ENCODE results near the gene C1orf21. TPM values are rescaled to one million over a fixed set of nuclear protein-coding genes. Genes with fewer than 3 reads are reported as not detected.

Gene C1orf21
- total and polyA plus RNA-seq, 2 of the 4 experiments (the other 2 are of a cell fraction): 6.4 to 9.9 TPM

DNA sequence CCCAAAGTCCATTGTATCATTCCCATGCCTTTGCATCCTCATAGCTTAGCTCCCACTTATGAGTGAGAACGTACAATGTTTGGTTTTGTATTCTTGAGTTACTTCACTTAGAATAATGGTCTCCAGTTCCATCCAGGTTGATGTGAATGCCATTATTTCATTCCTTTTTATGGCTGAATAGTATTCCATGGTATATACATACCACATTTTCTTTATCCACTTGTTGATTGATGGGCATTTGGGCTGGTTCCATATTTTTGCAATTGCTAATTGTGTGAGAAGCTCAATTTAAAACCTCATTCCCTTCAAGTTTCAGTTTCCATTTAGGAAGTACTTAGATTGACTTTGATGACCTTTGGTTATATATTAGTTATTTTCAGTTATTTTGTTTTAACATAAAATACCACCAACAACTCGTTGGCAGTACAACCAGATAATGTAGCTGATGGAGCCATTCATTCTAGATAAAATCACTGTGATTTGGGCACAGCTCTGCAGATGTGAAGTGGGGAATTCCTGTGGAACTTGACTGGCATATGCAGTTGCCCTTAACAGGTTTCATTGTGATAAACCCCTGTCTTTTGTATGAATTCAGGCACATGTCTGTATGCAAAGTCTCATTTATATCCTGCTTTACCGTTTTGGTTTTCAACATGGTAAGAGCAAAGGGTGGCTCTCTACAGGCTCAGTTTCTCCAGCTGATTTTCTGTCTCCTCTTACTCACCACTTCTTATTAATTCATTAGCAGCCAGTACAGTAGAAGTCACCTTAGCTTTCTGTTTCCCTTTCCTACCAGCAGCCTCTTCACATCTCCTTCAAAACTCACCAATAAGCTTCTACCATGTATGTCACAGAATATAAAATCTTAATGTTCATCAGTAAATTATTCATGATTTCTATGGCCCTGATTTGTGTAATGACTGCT lies 170.9 kb downstream of the C1orf21 start:
- ChIA-PET CTCF (interaction anchor here (1.0 kb wide), 1 partner anchor 482 kb away, joined by 3 read pairs; no protein-coding TSS in a partner anchor), POLR2A (ENCODE audit: unreplicated experiment) (no interaction called here)
- H4K8ac ChIP-seq (ENCODE audit: low read depth in 2 of 2, low read length in 2 of 2): no peak overlapping the region
- 100% methylated on average over 1 of the region's 3 CpGs; no CpG with 5 or more reads in 1 of the 2 experiments for WGBS, 2 experiments (ENCODE audit: extremely low coverage in 2 of 2, insufficient read length in 1 of 2)
- no peaks in the 10 kb centered on the region for H3K36me3 ChIP-seq (ENCODE audit: control insufficient read depth, insufficient read depth, low read length)
- H4K91ac ChIP-seq (ENCODE audit: insufficient read depth, low read depth, low read length): no peak overlapping the region
- no peak overlapping the region for H2BK120ac ChIP-seq (ENCODE audit: low read depth, low read length)
- dilution Hi-C loops (cut with HindIII; ENCODE audit: low sequenced_read_pairs, unreplicated experiment) (no loop called here), in situ Hi-C loops (cut with MboI; ENCODE audit: low sequenced_read_pairs) (loop anchor here (25.0 kb wide), 1 partner anchor 470 kb away; no protein-coding TSS in a partner anchor), intact Hi-C loops (cut with micrococcal nuclease) (no loop called here)
- H3K4me1 ChIP-seq (ENCODE audit: control insufficient read depth, insufficient read depth, low read length): peaks cover 3% of the 10 kb centered on the region; the same call in 1 of the 2 replicates
- no peak overlapping the region for H3K4ac ChIP-seq (ENCODE audit: low read depth, low read length)
- no peaks in the 10 kb centered on the region for H3K27me3 ChIP-seq (ENCODE audit: control insufficient read depth, insufficient read depth, low read length)
- H4K20me1 ChIP-seq (ENCODE audit: insufficient read depth, low read length): no peaks in the 10 kb centered on the region
- no peak overlapping the region for H3K4me3 ChIP-seq (ENCODE audit: insufficient read depth, low read depth, low read length)
- no peak overlapping the region for H2AFZ ChIP-seq (replicated peaks; ENCODE audit: low read length, poor library complexity)
- H3K56ac ChIP-seq (ENCODE audit: extremely low read depth, insufficient read depth, low read length): no peak overlapping the region
- H2BK20ac ChIP-seq (ENCODE audit: low read depth, low read length): no peak overlapping the region
- DNase-seq: no peak
- no peak overlapping the region for H3K27ac ChIP-seq (ENCODE audit: insufficient read depth, low read length)
- no peak overlapping the region for H4K5ac ChIP-seq (ENCODE audit: low read depth, low read length)
- H3K9me1 ChIP-seq (ENCODE audit: insufficient read depth, low read length): no peaks in the 10 kb centered on the region; the same call in 1 of the 2 replicates
- no peak overlapping the region for H3K18ac ChIP-seq (ENCODE audit: low read depth, low read length)
- no peak overlapping the region for H3K9ac ChIP-seq (ENCODE audit: low read depth, low read length)
- no peak for ATAC-seq (ENCODE audit: low read depth)
- no peak overlapping the region for H2BK5ac ChIP-seq (ENCODE audit: low read depth, low read length, poor library complexity, severe bottlenecking)
- no peak overlapping the region for H2AK5ac ChIP-seq (ENCODE audit: low read depth, low read length)
- no peak overlapping the region for H2AK9ac ChIP-seq (replicated peaks; ENCODE audit: low read depth, low read length, poor library complexity)
- H2BK15ac ChIP-seq (ENCODE audit: low read depth, low read length): no peak overlapping the region
- no peaks in the 10 kb centered on the region for H3K9me3 ChIP-seq (ENCODE audit: control insufficient read depth, insufficient read depth, low read length)
- no peak overlapping the region for H3K4me2 ChIP-seq (ENCODE audit: low read depth, low read length)
- no TSS peak for BruUV-seq (replicated peaks)
- no peaks in the 10 kb centered on the region for H3K79me1 ChIP-seq (ENCODE audit: low read depth in 1 of 2, low read length in 2 of 2)
- H3K14ac ChIP-seq (replicated peaks; ENCODE audit: low read depth, low read length): no peak overlapping the region
- H3K23ac ChIP-seq (ENCODE audit: low read depth, low read length): no peak overlapping the region
- TF ChIP-seq, protein P1, sequence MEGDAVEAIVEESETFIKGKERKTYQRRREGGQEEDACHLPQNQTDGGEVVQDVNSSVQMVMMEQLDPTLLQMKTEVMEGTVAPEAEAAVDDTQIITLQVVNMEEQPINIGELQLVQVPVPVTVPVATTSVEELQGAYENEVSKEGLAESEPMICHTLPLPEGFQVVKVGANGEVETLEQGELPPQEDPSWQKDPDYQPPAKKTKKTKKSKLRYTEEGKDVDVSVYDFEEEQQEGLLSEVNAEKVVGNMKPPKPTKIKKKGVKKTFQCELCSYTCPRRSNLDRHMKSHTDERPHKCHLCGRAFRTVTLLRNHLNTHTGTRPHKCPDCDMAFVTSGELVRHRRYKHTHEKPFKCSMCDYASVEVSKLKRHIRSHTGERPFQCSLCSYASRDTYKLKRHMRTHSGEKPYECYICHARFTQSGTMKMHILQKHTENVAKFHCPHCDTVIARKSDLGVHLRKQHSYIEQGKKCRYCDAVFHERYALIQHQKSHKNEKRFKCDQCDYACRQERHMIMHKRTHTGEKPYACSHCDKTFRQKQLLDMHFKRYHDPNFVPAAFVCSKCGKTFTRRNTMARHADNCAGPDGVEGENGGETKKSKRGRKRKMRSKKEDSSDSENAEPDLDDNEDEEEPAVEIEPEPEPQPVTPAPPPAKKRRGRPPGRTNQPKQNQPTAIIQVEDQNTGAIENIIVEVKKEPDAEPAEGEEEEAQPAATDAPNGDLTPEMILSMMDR (conservative IDR thresholded peaks at IDR 0.05; ENCODE audit: low read depth, low read length): no peak
- TF ChIP-seq RAD21 (IDR thresholded peaks at IDR 0.05; ENCODE audit: low read length) (no peak), MAZ (IDR thresholded peaks at IDR 0.05; ENCODE audit: borderline replicate concordance, low read depth, low read length) (no peak), RFX5 (IDR thresholded peaks at IDR 0.05; ENCODE audit: low read depth, low read length) (no peak), RCOR1 (IDR thresholded peaks at IDR 0.05; ENCODE audit: insufficient replicate concordance, low read length) (no peak), SMC3 (IDR thresholded peaks at IDR 0.05; ENCODE audit: low read depth, low read length) (no peak), MAFK (IDR thresholded peaks at IDR 0.05; ENCODE audit: low read depth, low read length) (no peak), MXI1 (IDR thresholded peaks at IDR 0.05; ENCODE audit: borderline replicate concordance, low read depth, low read length) (no peak), NFE2L2 (IDR thresholded peaks at IDR 0.05; ENCODE audit: low read depth, low read length) (no peak), BHLHE40 (IDR thresholded peaks at IDR 0.05; ENCODE audit: low read depth, low read length) (no peak), CEBPB (IDR thresholded peaks at IDR 0.05; ENCODE audit: low read depth, low read length) (no peak), FOS (IDR thresholded peaks at IDR 0.05; ENCODE audit: low read depth, low read length) (no peak)
- TF ChIP-seq, protein P2, sequence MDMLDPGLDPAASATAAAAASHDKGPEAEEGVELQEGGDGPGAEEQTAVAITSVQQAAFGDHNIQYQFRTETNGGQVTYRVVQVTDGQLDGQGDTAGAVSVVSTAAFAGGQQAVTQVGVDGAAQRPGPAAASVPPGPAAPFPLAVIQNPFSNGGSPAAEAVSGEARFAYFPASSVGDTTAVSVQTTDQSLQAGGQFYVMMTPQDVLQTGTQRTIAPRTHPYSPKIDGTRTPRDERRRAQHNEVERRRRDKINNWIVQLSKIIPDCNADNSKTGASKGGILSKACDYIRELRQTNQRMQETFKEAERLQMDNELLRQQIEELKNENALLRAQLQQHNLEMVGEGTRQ (IDR thresholded peaks at IDR 0.05; ENCODE audit: low read depth, low read length): no peak
- TF ChIP-seq, protein P3, sequence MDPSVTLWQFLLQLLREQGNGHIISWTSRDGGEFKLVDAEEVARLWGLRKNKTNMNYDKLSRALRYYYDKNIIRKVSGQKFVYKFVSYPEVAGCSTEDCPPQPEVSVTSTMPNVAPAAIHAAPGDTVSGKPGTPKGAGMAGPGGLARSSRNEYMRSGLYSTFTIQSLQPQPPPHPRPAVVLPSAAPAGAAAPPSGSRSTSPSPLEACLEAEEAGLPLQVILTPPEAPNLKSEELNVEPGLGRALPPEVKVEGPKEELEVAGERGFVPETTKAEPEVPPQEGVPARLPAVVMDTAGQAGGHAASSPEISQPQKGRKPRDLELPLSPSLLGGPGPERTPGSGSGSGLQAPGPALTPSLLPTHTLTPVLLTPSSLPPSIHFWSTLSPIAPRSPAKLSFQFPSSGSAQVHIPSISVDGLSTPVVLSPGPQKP (IDR thresholded peaks at IDR 0.05; ENCODE audit: borderline replicate concordance, low read depth, low read length): no peak
